Stimulated activated CD8-positive, alpha-beta memory T cell treated with anti-CD3 and anti-CD28 coated beads, Interleukin-7, amount 100 ng/mL, for 24 hours (primary cell): Measurements from ENCODE around the gene CFL1.
A peak's percentile ranks its signal among the peaks of the same experiment; 100 is the strongest.

Experiments
- DNase-seq: peaks from one replicate; pipeline ENCODE4 v3.0.0-alpha.2; 2020; ENCODE audit warnings: low read depth

CFL1 gene

GRCh38 chr11:65869643-65870306 is 11.8 kb upstream of the CFL1 start:
- no peak for DNase-seq

- DNase-seq = no peak
Measured at GRCh38 chr11:65868907-65869306, 10.9 kb upstream of the CFL1 start.

- DNase-seq = no peak
Measured at GRCh38 chr11:65868076-65868667, 10.2 kb upstream of the CFL1 start.

- no peak for DNase-seq
Measured at GRCh38 chr11:65867284-65868071, 9.5 kb upstream of the CFL1 start.

GRCh38 chr11:65866509-65867283 is 8.7 kb upstream of the CFL1 start:
- no peak for DNase-seq

- no peak for DNase-seq
Measured at GRCh38 chr11:65865550-65866172, 7.7 kb upstream of the CFL1 start.

GRCh38 chr11:65864706-65865471 is 6.9 kb upstream of the CFL1 start:
- DNase-seq = no peak

- no peak for DNase-seq
Measured at GRCh38 chr11:65863889-65864705, 6.1 kb upstream of the CFL1 start.

- DNase-seq = no peak
Measured at GRCh38 chr11:65862941-65863888, 5.2 kb upstream of the CFL1 start.

- no peak for DNase-seq
Measured at GRCh38 chr11:65862191-65862735, 4.3 kb upstream of the CFL1 start.

- DNase-seq = no peak
Measured at GRCh38 chr11:65861533-65862183, 3.7 kb upstream of the CFL1 start.

- no peak for DNase-seq
Measured at GRCh38 chr11:65861165-65861505, 3.2 kb upstream of the CFL1 start.

- peak; percentile 96 for DNase-seq
Measured at GRCh38 chr11:65860278-65861164, 2.5 kb upstream of the CFL1 start, which contains the start of gene MUS81. MUS81 (plus strand) TSS chr11:65860433; CDS start chr11:65860754, 321 bp downstream.

- DNase-seq = no peak
Measured at GRCh38 chr11:65859812-65860277, 1.9 kb upstream of the CFL1 start.

GRCh38 chr11:65859095-65859811 is 1.3 kb upstream of the CFL1 start:
- peak; percentile 95 for DNase-seq

- no peak for DNase-seq
Measured at GRCh38 chr11:65858681-65859087, 704 bp upstream of the CFL1 start.

GRCh38 chr11:65857500-65857852 is 504 bp downstream of the CFL1 start:
- DNase-seq = no peak
